ENCODE data around the gene SKP2. TPM values are rescaled to one million over a fixed set of nuclear protein-coding genes. Genes with fewer than 3 reads are reported as not detected.

Gene SKP2
- total RNA-seq, 1 experiment from 2014 or later, result 25.5 TPM

DNA sequence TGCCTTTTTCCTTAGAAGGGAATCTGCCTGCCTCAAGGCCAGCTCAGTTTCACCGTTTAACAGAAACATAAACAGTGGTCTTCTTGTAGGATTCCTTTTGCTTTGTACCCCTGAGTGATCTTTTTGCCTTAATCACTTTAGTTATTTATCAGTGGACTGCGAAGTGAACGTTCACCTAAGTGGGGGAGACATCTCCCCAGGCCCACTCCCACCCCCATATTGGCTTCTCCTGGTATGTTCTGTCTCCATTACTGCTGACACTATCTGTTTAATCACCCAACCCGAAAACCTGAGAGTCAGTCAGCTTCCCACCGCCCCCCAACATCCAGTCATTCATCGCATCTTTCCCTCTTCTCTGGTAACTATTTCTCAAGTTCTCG lies 1.4 kb downstream of the SKP2 start:
- DNase-seq (ENCODE audit: low read depth, low spot score), result no peak
- in situ Hi-C loops (cut with HindIII; ENCODE audit: low pct_unique_long_range_greater_than_20kb, low sequenced_read_pairs), result no loop called here

GRCh38 chr5:36153726-36154125 lies 1.8 kb downstream of the SKP2 start:
- no peak for DNase-seq (ENCODE audit: low read depth, low spot score)
- in situ Hi-C loops (cut with HindIII; ENCODE audit: low pct_unique_long_range_greater_than_20kb, low sequenced_read_pairs), result no loop called here

GRCh38 chr5:36155291-36155690 lies 3.4 kb downstream of the SKP2 start:
- in situ Hi-C loops (cut with HindIII; ENCODE audit: low pct_unique_long_range_greater_than_20kb, low sequenced_read_pairs), result no loop called here
- no peak for DNase-seq (ENCODE audit: low read depth, low spot score)

GRCh38 chr5:36156121-36156601 lies 4.2 kb downstream of the SKP2 start:
- no peak for DNase-seq (ENCODE audit: low read depth, low spot score)
- in situ Hi-C loops (cut with HindIII; ENCODE audit: low pct_unique_long_range_greater_than_20kb, low sequenced_read_pairs), result no loop called here

GRCh38 chr5:36156619-36157018 lies 4.7 kb downstream of the SKP2 start:
- in situ Hi-C loops (cut with HindIII; ENCODE audit: low pct_unique_long_range_greater_than_20kb, low sequenced_read_pairs), result no loop called here
- no peak for DNase-seq (ENCODE audit: low read depth, low spot score)

DNA sequence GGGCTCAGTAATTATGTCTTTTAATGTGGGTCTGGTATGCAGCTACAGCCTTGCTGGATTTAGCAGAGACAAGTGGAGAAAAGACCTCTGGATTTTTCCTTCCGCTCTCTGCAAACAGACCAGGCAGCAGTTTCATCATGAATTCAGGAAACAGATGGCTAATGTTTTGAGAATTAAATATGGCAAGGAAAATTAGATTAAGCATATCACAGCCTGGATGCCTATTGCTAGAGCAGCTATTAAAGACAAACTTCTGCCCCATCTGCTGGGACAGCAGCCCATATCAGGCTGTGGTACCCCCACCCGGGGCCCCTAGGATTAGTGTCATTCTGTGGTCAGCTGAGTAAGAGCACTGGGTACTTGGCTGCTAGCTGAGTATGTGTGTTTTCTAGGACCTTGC lies 6.2 kb downstream of the SKP2 start:
- in situ Hi-C loops (cut with HindIII; ENCODE audit: low pct_unique_long_range_greater_than_20kb, low sequenced_read_pairs), result no loop called here
- DNase-seq (ENCODE audit: low read depth, low spot score), result no peak

DNA sequence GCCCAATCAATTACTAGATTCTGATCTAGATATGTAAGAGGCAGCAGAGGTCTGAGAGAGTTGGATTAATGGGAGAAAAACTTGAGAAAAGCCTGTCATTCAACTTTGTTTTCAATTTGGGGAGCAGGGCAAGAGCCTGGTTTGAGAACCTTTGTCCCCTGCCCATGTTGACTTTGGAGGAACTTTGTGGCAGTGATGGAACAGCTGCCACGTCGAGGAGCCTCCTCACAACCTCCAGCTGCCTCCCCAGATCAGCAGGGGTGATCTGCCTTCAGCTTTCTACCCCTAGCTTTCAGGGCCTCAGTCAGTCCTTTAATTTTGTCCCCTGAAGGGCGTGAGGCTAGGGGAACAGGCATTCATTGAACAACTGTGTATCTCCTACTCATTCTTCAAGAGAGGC lies 8.7 kb downstream of the SKP2 start:
- DNase-seq (ENCODE audit: low read depth, low spot score), result no peak
- in situ Hi-C loops (cut with HindIII; ENCODE audit: low pct_unique_long_range_greater_than_20kb, low sequenced_read_pairs), result no loop called here

DNA sequence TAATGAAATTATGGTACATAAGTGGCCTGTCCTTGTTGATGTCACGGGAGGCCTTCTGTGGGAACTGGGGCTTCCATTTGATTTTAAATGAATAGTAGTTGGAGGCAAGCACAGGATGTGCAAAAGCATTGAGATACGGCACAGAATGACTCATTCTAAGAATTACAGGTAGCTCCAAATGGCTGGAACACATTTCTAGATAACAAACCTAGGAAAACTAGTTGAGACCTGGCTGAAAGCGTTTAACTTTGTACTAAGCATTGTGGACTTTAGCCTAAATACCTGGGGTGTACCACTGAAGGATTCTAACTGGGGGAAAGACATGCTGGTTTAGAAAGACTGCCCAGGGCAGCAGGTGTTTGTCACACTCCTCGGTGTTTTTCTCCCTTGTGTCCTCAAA lies 9.4 kb downstream of the SKP2 start:
- DNase-seq (ENCODE audit: low read depth, low spot score), result no peak
- in situ Hi-C loops (cut with HindIII; ENCODE audit: low pct_unique_long_range_greater_than_20kb, low sequenced_read_pairs), result no loop called here

DNA sequence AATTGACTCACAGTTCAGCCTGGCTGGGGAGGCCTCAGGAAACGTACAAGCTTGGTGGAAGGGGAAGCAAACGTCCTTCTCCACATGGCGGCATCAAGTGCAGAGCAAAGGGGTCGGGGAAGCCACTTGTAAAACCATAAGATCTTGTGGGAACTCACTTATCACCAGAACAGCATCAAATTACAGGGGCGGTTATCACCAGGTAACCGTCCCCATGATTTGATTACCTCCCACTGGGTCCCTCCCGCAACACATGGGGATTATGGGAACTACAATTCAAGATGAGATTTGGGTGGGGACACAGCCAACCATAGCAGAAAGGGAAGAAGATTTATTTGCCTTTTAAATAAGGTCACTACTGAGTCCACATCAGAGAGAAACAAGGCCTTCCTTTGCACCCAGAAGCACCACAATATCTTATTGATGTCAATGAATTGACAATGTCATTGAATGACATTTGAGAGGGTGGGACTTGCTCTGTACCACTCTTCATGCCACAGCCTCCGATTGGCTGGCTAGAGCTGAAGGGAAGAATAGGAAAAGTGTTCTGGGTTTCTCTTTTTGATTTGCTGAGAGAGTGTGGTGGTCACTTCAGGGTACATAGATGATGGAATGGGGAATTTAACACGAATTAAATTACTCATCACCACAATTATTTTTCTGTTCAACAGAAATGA lies 11.0 kb downstream of the SKP2 start:
- peak; percentile 7 for DNase-seq (ENCODE audit: low read depth, low spot score)
- in situ Hi-C loops (cut with HindIII; ENCODE audit: low pct_unique_long_range_greater_than_20kb, low sequenced_read_pairs), result no loop called here

- in situ Hi-C loops (cut with HindIII; ENCODE audit: low pct_unique_long_range_greater_than_20kb, low sequenced_read_pairs), result no loop called here
- no peak for DNase-seq (ENCODE audit: low read depth, low spot score)
Measured at GRCh38 chr5:36164461-36164860, 12.6 kb downstream of the SKP2 start.

GRCh38 chr5:36168737-36169136 lies 16.8 kb downstream of the SKP2 start:
- in situ Hi-C loops (cut with HindIII; ENCODE audit: low pct_unique_long_range_greater_than_20kb, low sequenced_read_pairs), result no loop called here
- DNase-seq (ENCODE audit: low read depth, low spot score), result no peak

GRCh38 chr5:36170832-36171424 lies 19.0 kb downstream of the SKP2 start:
- in situ Hi-C loops (cut with HindIII; ENCODE audit: low pct_unique_long_range_greater_than_20kb, low sequenced_read_pairs), result no loop called here

DNA sequence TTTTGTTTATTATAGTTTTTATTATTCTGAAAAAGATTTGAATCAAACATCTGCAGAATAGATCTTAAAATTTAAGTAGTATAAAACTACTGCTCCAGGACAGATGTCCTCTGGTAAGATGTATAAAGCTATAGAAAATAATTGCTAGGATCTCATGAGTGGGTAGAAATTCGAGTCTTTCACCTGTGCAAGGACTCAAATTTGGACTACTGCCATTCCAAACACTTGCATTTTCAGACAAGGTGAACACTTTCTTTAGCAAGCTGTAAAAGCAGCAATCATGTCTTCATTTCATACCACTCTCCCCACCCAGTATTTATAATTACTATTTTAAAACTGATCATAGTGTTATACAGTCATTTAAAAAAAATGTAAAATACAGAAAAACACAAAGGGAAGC lies 20.7 kb downstream of the SKP2 start:
- DNase-seq (ENCODE audit: low read depth, low spot score), result no peak
- in situ Hi-C loops (cut with HindIII; ENCODE audit: low pct_unique_long_range_greater_than_20kb, low sequenced_read_pairs), result no loop called here

More at GRCh38 chr5:36170832-36171424, 19.0 kb downstream of the SKP2 start:
- DNase-seq (ENCODE audit: low read depth, low spot score), result no peak

DNA sequence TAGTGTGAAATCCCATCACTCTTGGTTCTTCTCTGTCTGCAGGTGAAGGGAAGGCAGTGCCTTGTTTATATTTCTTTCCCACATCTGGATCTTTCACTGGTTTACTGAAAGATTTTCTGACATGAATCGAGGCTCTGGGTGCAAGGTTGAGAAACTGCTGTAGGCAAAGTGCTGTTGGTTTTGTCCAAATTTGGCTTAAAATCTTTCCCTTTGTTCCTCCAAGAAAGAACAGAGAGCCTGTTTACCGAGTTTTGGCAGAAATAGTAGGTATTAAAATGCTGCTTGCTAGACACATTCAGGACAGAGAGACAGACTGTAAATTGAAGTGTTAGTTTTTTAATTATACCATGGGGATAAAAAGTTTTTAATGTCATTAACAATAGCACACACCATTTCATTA lies 21.5 kb downstream of the SKP2 start:
- no peak for DNase-seq (ENCODE audit: low read depth, low spot score)
- in situ Hi-C loops (cut with HindIII; ENCODE audit: low pct_unique_long_range_greater_than_20kb, low sequenced_read_pairs), result no loop called here

DNA sequence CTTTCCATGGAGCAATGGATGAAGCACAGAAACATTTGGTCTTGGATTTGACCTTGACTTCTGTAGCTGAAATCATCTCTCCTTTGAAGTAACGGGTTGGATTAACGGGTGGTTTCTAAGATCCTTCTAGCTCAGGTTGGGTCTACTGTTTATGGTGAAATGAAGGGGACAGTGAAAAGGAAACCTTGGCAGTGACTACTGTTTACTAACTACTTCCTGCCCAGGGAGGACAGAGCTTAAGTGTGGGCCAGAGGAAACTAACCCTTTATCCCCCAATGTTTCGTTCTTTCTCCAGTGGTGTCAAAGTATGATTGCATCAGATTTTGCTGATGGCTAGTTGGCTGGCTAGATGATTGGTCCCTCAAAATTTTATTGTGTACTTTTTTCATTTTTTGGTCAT lies 22.2 kb downstream of the SKP2 start:
- in situ Hi-C loops (cut with HindIII; ENCODE audit: low pct_unique_long_range_greater_than_20kb, low sequenced_read_pairs), result no loop called here
- no peak for DNase-seq (ENCODE audit: low read depth, low spot score)

GRCh38 chr5:36175043-36175442 lies 23.1 kb downstream of the SKP2 start:
- DNase-seq (ENCODE audit: low read depth, low spot score), result no peak
- in situ Hi-C loops (cut with HindIII; ENCODE audit: low pct_unique_long_range_greater_than_20kb, low sequenced_read_pairs), result no loop called here

GRCh38 chr5:36177154-36177553 lies 25.2 kb downstream of the SKP2 start:
- in situ Hi-C loops (cut with HindIII; ENCODE audit: low pct_unique_long_range_greater_than_20kb, low sequenced_read_pairs), result no loop called here
- DNase-seq (ENCODE audit: low read depth, low spot score), result no peak

DNA sequence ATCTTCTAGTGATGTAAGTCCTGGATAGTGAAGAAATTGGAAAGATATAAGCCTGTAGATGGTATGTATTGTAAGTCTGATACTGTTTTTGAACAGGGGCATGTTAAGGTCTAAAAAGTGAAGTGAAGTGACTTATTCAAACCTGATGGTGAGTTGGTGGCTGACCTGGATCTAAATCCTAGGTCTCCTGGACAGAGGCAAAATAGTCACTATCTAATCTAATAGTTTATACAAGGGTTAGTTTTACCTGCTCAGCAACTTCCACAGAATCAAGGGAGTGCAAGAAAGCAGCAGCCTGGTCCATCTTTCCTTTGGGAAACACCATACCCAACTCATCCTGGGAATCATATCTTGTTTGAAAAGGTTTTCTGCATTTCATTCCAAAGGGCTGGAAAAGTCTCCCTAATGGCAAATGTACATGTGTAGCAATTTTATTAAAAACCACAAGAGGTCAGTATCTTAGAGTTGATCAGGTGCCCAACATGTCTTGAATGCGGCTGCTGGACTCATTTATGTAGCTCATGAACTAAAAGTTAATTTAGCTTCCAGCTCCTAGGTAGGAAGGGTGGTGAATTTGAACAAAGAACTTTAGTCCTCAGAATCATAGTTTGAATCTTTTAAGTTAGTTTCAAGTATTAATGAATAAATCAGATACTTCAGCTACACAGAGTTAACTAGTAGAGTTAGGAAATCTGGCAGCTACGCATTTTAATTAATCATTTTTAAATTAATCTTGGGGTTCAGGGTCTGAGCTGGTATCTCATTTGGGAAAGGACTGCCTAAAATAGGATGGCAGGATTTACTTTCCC lies 26.0 kb downstream of the SKP2 start:
- peak; percentile 73 for DNase-seq (ENCODE audit: low read depth, low spot score)
- in situ Hi-C loops (cut with HindIII; ENCODE audit: low pct_unique_long_range_greater_than_20kb, low sequenced_read_pairs), result no loop called here

DNA sequence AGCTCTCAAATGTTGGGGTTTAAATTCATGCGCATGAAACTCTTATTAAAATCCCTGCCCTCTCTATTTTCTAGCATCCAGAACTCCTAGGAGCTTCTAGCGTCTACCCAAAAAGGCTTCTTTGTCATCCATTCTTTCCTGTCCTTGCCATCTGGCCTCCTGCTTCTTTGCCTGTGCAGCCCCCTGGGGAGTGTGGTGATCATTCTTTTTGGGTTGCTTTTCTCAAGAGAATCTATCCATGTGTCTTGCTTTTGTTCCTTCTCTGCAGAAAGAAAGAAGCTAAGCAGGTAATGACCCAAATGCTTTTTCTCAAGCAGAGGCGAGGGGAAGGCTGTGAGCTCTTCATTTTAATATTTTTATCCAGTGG lies 26.6 kb downstream of the SKP2 start:
- DNase-seq (ENCODE audit: low read depth, low spot score), result no peak
- in situ Hi-C loops (cut with HindIII; ENCODE audit: low pct_unique_long_range_greater_than_20kb, low sequenced_read_pairs), result no loop called here

All from SK-MEL-5 (cell line).